Measurements from ENCODE around the gene FOXO6.

- TF ChIP-seq CTCF (IDR thresholded peaks at IDR 0.05) = no peak
- TF ChIP-seq RFX5 (IDR thresholded peaks at IDR 0.05; ENCODE audit: low read length) = no peak
- TF ChIP-seq POLR2AphosphoS5 (IDR thresholded peaks at IDR 0.05; ENCODE audit: low read depth, low read length) = no peak
- TF ChIP-seq TEAD4 (IDR thresholded peaks at IDR 0.05; ENCODE audit: borderline replicate concordance, insufficient read depth) = no peak
- TF ChIP-seq USF2 (IDR thresholded peaks at IDR 0.05; ENCODE audit: borderline replicate concordance, low read depth, low read length) = no peak
- TF ChIP-seq REST (IDR thresholded peaks at IDR 0.05; ENCODE audit: low read depth, low read length) = no peak
- TF ChIP-seq NRF1 (IDR thresholded peaks at IDR 0.05; ENCODE audit: low read depth, low read length) = no peak
- TF ChIP-seq JUND (IDR thresholded peaks at IDR 0.05) = no peak
Observed at GRCh38 chr1:41360074-41360785, 1.0 kb upstream of the FOXO6 start.
